A549 treated with AZD2906 at 1 μM for 4 hours (cell line): ENCODE measurements around the gene IL25. TPM values are rescaled to one million over a fixed set of nuclear protein-coding genes. Genes with fewer than 3 reads are reported as not detected.

Experiments used
- total RNA-seq: library from RNA; stranded (reverse); fragments of 200-300 nt; extraction: Qiagen RNA extraction; gene quantifications from 5 replicates; pipeline ENCODE4 v1.2.3, GENCODE V29; 2022

The IL25 gene
- total RNA-seq = not detected in 5 replicates

DNA sequence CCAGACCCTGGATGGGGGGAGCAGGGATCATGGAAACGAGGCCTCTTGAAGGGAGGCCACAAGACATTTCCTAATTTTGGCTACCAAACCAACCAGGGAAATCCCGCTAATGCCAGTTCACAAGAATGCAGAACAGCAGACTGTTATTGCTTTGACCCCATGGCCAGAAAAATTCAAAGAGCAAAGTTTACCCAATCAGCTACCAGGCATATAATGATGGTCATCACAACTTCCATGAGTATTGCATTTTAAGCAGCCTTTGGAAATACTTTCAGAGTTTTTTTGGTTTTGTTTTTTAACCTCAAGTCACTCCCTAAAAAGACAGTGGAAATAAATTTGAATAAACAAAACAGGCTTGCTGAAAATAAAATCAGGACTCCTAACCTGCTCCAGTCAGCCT is at the start of gene IL25:
TSS of gene IL25 (plus strand) at position 301 of the 400 bp plus-strand sequence.

GRCh38 chr14:23352506-23353432 is 19.8 kb upstream of the IL25 start, which contains the start of gene SLC22A17:
Gene SLC22A17, minus strand, starts transcription at chr14:23352887.

DNA sequence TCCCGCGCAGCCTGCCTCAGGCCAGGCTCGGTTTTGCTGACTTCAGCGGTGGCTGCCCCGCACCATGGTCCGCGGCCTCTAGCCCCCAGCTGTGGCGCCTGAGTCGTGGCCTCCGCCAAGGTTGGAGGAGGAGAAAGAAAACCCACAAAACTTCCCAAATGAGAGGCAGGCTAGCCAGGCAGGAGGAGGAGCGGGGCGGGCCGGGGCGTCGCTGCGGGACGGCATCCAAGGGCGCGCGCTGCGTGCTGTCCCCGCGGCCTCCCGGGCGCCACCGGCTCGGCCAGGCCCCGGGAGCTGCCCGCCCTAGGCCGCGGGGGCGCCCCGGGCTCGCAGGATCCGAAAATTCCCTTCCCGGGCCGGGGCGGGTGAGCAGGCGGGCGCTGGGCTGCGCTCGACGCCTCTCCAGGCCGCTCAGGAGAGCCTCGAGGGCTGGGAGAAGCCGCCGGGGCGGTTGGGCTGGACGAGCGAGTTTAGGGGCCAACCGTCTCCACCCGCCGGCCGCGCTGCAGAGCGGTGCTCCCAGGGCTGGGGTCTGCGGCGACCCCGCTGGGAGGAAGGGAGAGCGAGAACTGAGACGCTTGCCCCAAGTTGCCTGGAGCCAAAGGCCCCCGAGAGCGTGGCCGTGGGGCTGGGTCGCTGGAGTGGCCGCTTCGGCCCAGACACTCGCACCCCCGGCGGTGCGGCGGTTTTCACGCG is 7.4 kb upstream of the IL25 start, which contains the start of gene EFS:
TSS of gene EFS (minus strand) at position 137 of the 696 bp plus-strand sequence. CDS start 147 bp downstream, outside the sequence.

DNA sequence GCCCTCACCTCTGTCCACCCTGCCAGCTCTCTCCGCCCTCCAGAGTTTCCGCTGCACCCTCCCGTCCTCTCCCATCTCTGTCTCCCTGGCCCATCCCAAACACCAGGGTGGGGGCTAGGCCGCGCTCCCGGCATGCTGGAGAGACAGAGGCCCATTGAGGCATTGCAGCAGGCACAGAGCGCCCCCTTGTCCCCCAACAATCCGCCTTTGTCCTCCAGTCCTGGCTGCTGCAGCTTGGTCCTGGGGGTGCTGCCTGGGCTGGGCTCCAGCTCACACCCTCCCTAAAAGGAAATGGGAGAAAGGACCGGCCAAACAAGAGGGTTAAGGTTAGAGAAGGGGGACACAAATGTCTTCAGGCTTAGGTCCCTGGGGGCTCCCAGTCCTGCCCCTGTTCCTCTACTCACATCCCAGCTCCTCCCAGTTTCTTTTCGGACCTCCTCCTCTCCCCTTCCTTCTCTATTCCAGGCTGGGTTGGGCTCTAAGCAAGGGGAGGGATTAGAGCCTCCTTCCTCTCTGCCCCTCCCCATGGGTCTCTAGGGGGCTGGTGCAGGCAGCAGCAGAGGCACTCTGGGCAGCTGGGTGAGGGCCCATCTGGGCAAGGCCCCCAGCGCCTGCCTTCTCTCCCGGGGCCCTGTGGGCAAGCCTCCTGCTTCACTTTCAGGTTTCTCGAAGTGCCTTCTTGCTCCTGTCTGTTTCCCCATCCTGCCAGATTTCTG is 4.0 kb downstream of the IL25 start, which contains the start of gene CMTM5:
TSS of gene CMTM5 (plus strand) at position 565 of the 716 bp plus-strand sequence. CDS start 206 bp downstream, outside the sequence.

DNA sequence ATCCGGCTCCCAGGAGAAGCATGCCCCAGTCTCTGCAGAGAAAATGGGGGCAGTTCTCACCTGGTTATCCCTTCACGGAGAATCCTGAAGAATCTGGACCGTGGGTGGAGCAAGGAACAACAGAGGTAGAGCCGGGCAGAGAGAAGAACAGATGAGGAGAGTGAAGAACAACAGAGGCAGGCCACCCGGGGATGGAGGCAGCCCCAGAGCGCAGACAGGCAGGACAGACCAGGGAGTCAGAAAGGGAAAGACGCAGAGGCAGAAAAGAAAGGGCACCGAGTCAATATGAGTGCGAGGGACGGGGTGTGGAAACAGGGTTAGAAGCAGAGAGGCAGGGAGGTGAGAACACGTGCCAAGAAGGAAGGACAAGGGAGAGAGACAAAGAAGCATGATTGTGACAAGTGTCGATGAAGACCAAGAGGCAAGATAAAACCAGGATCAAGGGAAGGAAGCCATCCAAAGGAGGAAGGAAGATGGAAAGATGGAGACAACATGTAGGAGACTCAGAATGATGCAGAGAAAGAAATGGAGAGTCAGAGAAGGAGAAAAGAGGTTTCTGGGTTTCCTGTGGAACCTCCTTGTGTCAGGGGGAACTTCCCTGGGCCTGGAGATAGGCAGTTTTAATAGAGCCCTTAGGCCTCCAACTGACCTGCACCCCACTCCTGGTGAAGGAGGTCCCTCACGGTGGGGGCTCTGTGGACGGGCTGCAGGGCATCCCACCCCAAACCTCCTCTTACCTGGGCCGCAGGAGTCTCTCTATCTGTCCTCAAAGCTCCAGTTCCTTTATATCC is 35.1 kb downstream of the IL25 start, which contains the start of gene MYH6:
TSS of gene MYH6 (minus strand) at position 758 of the 791 bp plus-strand sequence. CDS start 1,050 bp downstream, outside the sequence.

Other genes with a start within 250 kb of the IL25 start
- 1.8 to 2.8 TPM (median 1.9 TPM) in 5 replicates for gene SLC7A8, start 189.1 kb upstream of the IL25 start, total RNA-seq
- not detected in 5 replicates for gene RNF212B, start 134.9 kb upstream of the IL25 start, total RNA-seq
- gene HOMEZ, start 86.7 kb upstream of the IL25 start, total RNA-seq = 7.0 to 11.6 TPM (median 9.3 TPM) in 5 replicates
- 2.6 to 3.7 TPM (median 2.8 TPM) in 5 replicates for gene PPP1R3E, start 70.0 kb upstream of the IL25 start, total RNA-seq
- 16.2 to 18.1 TPM (median 17.3 TPM) in 5 replicates for gene BCL2L2, start 66.0 kb upstream of the IL25 start, total RNA-seq
- gene PABPN1, start 51.4 kb upstream of the IL25 start, total RNA-seq = 132 to 144 TPM (median 142 TPM) in 5 replicates
- gene SLC22A17, start 19.9 kb upstream of the IL25 start, total RNA-seq = 5.5 to 7.4 TPM (median 6.7 TPM) in 5 replicates
- gene EFS, start 7.6 kb upstream of the IL25 start, total RNA-seq = not detected in 5 replicates
- not detected in 5 replicates for gene CMTM5, start 4.2 kb downstream of the IL25 start, total RNA-seq
- gene MYH6, start 35.5 kb downstream of the IL25 start, total RNA-seq = 0.08 to 0.17 TPM (median 0.10 TPM) in 5 replicates
- 0.01 to 0.02 TPM (median 0.02 TPM) in 4 of 5 replicates, not detected in the other for gene MYH7, start 62.9 kb downstream of the IL25 start, total RNA-seq
- 57.8 to 65.9 TPM (median 60.1 TPM) in 5 replicates for gene NGDN, start 96.9 kb downstream of the IL25 start, total RNA-seq
- 0.35 to 0.95 TPM (median 0.56 TPM) in 5 replicates for gene ZFHX2, start 179.0 kb downstream of the IL25 start, total RNA-seq
- 12.3 to 15.0 TPM (median 12.8 TPM) in 5 replicates for gene THTPA, start 183.5 kb downstream of the IL25 start, total RNA-seq
- gene AP1G2, start 195.0 kb downstream of the IL25 start, total RNA-seq = 35.3 to 51.0 TPM (median 48.3 TPM) in 5 replicates
- 0.06 to 0.21 TPM (median 0.11 TPM) in 5 replicates for gene JPH4, start 206.0 kb downstream of the IL25 start, total RNA-seq